Measurements from ENCODE around the gene PHF2. TPM values are rescaled to one million over a fixed set of nuclear protein-coding genes. Genes with fewer than 3 reads are reported as not detected.
A peak's percentile ranks its signal among the peaks of the same experiment; 100 is the strongest.

PHF2 gene
- total and polyA plus RNA-seq, 9 of the 15 experiments (the other 6 are each of a cell fraction or from before 2014, with no cell fraction given): 0.37 to 14.4 (median 8.1) TPM

- TF ChIP-seq HNRNPK (IDR thresholded peaks at IDR 0.05; ENCODE audit: low read depth, low read length, poor library complexity, severe bottlenecking) (no peak), MAFK (IDR thresholded peaks at IDR 0.05; ENCODE audit: low read length) (no peak)
Measured at GRCh38 chr9:93613791-93614190, 37.4 kb downstream of the PHF2 start (continued).

GRCh38 chr9:93614830-93615468, 38.6 kb downstream of the PHF2 start:
- 27% methylated on average over 4 of the region's 5 CpGs for WGBS (ENCODE audit: insufficient coverage, low coverage, missing lambda C conversion rate)
- no peak for DNase-seq (ENCODE audit: extremely low read depth in 1 of 4, low spot score in 3 of 4)
- no peaks in the 10 kb centered on the region for H3K36me3 ChIP-seq (ENCODE audit: control insufficient read depth, insufficient read depth, low read length)
- no peaks in the 10 kb centered on the region for H3K9me3 ChIP-seq (replicated peaks; ENCODE audit: control insufficient read depth, insufficient read depth, low read depth, low read length)
- no peak overlapping the region for H3K4me3 ChIP-seq
- ATAC-seq: no peak
- peaks cover 3% of the 10 kb centered on the region for H3K9me1 ChIP-seq (ENCODE audit: control insufficient read depth, insufficient read depth, low read length)
- H3K27me3 ChIP-seq (ENCODE audit: control insufficient read depth in 2 of 2, insufficient read depth in 2 of 2, low read length in 2 of 2): no peaks in the 10 kb centered on the region
- CTCF ChIA-PET (ENCODE audit: low intra/inter-chr PET ratio): no interaction called here
- peaks cover 0 to 10% of the 10 kb centered on the region in 2 experiments; a peak in 2 of 5 replicates for H3K4me1 ChIP-seq (replicated peaks in 1 of 2; ENCODE audit: control insufficient read depth in 2 of 2, insufficient read depth in 2 of 2, low read length in 2 of 2)
- H3K4me2 ChIP-seq (ENCODE audit: insufficient read depth, low read length): no peak overlapping the region
- H3K27ac ChIP-seq (ENCODE audit: extremely low read depth, low read depth, low read length): no peak overlapping the region
- intact Hi-C loops (cut with micrococcal nuclease) (no loop called here), in situ Hi-C loops (cut with MboI) (no loop called here)
- FAIRE-seq: no peak
- no peaks in the 10 kb centered on the region for H3K79me2 ChIP-seq (ENCODE audit: control insufficient read depth, insufficient read depth, low read length)
- POLR2A ChIA-PET: no interaction called here
- H4K20me1 ChIP-seq (replicated peaks; ENCODE audit: control insufficient read depth, insufficient read depth, low read length): peaks cover 8% of the 10 kb centered on the region; the same call in 1 of the 2 replicates
- H2AFZ ChIP-seq (ENCODE audit: low read depth, low read length): no peak overlapping the region
- no TSS peak for BruUV-seq (replicated peaks)
- no peak overlapping the region for H3K9ac ChIP-seq (ENCODE audit: insufficient read depth in 1 of 2, low read depth in 2 of 2, low read length in 2 of 2)
- TF ChIP-seq PTTG1 (tag; IDR thresholded peaks at IDR 0.05; ENCODE audit: low read depth): no peak
- TF ChIP-seq POLR2B (IDR thresholded peaks at IDR 0.05; ENCODE audit: low read depth, partially characterized antibody): no peak
- no peak for TF ChIP-seq ZNF695 (CRISPR knock-in tag; IDR thresholded peaks at IDR 0.05)
- TF ChIP-seq CTCFL (IDR thresholded peaks at IDR 0.05; ENCODE audit: borderline replicate concordance, insufficient read depth, low read depth, low read length, poor library complexity, severe bottlenecking): no peak
- no peak for TF ChIP-seq SIRT6 (IDR thresholded peaks at IDR 0.05; ENCODE audit: low read depth, low read length)
- TF ChIP-seq MCM5 (IDR thresholded peaks at IDR 0.05; ENCODE audit: low read depth): no peak
- no peak for TF ChIP-seq KLF10 (CRISPR knock-in tag; IDR thresholded peaks at IDR 0.05)
- peak; percentile 57; the same call in 1 of the 2 replicates for TF ChIP-seq ELF4 (CRISPR knock-in tag; IDR thresholded peaks at IDR 0.05)
- TF ChIP-seq TEAD1 (CRISPR knock-in tag; IDR thresholded peaks at IDR 0.05): no peak
- TF ChIP-seq RNF2 (IDR thresholded peaks at IDR 0.05): no peak
- TF ChIP-seq PHF20 (IDR thresholded peaks at IDR 0.05; ENCODE audit: partially characterized antibody): no peak
- no peak for TF ChIP-seq MAX (CRISPR knock-in tag; IDR thresholded peaks at IDR 0.05)
- peak in 1 of 2 experiments; percentile 53; a peak in 1 of 4 replicates for TF ChIP-seq HDAC1 (IDR thresholded peaks at IDR 0.05)
- no peak for TF ChIP-seq ILF3 (IDR thresholded peaks at IDR 0.05; ENCODE audit: borderline replicate concordance)
- 0 out of 2 replicates have a peak, but pooled peaks have one; percentile 5 for TF ChIP-seq NCOR1 (IDR thresholded peaks at IDR 0.05)
- 0 out of 2 replicates have a peak, but pooled peaks have one; percentile 49 for TF ChIP-seq EHMT2 (IDR thresholded peaks at IDR 0.05)
- TF ChIP-seq ZNF280B (CRISPR knock-in tag; IDR thresholded peaks at IDR 0.05): no peak
